ENCODE data around the gene NTNG1.

DNA sequence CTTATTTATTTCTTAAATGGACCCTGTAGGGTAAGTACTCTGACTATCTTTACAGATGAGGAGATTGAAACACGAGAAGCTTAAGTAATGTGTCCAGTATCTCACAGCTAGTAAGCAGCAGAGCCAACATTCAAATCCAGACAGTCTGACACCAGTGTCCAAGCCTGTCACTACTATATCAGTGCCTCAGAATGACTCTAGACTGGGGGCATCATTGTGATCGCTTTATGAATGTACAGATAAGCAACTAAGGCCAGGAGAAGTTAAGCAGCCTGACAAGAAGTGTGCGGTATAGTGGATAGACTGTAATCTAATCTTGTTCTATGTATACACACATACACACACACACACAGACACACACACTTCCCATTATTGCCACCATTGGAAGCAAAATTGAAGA is 158.7 kb downstream of the NTNG1 start:
- TF ChIP-seq, protein P1, sequence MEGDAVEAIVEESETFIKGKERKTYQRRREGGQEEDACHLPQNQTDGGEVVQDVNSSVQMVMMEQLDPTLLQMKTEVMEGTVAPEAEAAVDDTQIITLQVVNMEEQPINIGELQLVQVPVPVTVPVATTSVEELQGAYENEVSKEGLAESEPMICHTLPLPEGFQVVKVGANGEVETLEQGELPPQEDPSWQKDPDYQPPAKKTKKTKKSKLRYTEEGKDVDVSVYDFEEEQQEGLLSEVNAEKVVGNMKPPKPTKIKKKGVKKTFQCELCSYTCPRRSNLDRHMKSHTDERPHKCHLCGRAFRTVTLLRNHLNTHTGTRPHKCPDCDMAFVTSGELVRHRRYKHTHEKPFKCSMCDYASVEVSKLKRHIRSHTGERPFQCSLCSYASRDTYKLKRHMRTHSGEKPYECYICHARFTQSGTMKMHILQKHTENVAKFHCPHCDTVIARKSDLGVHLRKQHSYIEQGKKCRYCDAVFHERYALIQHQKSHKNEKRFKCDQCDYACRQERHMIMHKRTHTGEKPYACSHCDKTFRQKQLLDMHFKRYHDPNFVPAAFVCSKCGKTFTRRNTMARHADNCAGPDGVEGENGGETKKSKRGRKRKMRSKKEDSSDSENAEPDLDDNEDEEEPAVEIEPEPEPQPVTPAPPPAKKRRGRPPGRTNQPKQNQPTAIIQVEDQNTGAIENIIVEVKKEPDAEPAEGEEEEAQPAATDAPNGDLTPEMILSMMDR (IDR thresholded peaks at IDR 0.05): no peak
- no peak for TF ChIP-seq POLR2A (IDR thresholded peaks at IDR 0.05)
- no peak for TF ChIP-seq EP300 (IDR thresholded peaks at IDR 0.05)

All from ovary (tissue), 3 donors.